Body of pancreas (tissue), 4 donors: ENCODE measurements around the gene QKI.

ENCODE experiments used
- CTCF ChIP-seq, 7 experiments: fragments of 450-650 bp in 4 of 7; fragments of 200-600 bp in 3 of 7; sonication (generic) in 3 of 7; IDR thresholded peaks; one replicate each; pipeline ENCODE4 v1.5.1; 2016 to 2019; ENCODE audit warnings: antibody characterized with exemption in 7 of 7
- POLR2A ChIP-seq, 3 donors: fragments of 450-650 bp; IDR thresholded peaks; one replicate each; pipeline ENCODE4 v1.6.1; 2016; ENCODE audit warnings: antibody characterized with exemption in 3 of 3, mild to moderate bottlenecking in 2 of 3

DNA sequence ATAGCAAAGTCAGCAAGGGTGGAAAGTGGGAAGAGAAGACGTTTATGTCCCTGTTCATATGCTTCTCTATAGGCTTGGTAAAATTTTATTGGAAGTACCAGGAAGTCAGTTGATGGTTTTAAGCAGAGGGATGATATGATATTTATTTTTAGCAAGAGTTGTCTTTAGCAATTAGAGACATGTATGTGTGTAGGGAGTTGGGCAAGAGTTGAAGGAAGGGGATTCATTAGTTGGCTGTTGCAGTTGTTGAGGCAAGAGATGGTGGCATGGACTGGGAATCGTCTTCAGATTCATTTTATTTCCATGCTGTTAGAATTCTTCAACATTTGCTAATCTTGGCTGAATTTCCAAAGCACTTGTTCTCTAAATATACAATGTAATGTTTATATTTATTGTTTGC lies 85.6 kb downstream of the QKI start:
- TF ChIP-seq CTCF (IDR thresholded peaks at IDR 0.05) = no peak
- no peak for TF ChIP-seq POLR2A (IDR thresholded peaks at IDR 0.05)
